Measurements from ENCODE around the gene BCL6. TPM values are rescaled to one million over a fixed set of nuclear protein-coding genes. Genes with fewer than 3 reads are reported as not detected.
A peak's percentile ranks its signal among the peaks of the same experiment; 100 is the strongest.

The BCL6 gene
- 2.5 TPM for total RNA-seq (ENCODE audit: unreplicated experiment)
- long read RNA-seq: 0 reads

- DNase-seq: peak; percentile 80
- peaks cover 11% of the 10 kb centered on the region for H3K9me3 Mint-ChIP-seq (ENCODE audit: unreplicated experiment)
- TF ChIP-seq CTCF (IDR thresholded peaks at IDR 0.05; ENCODE audit: partially characterized antibody, unreplicated experiment): no peak
- peaks cover 18% of the 10 kb centered on the region for H3K27me3 Mint-ChIP-seq (ENCODE audit: unreplicated experiment)
- H3K4me3 Mint-ChIP-seq (ENCODE audit: unreplicated experiment): peak within 1 kb of the TSS; percentile 99
- no peaks in the 10 kb centered on the region for H3K36me3 Mint-ChIP-seq (ENCODE audit: unreplicated experiment)
- peak within 1 kb of the TSS; percentile 100 for H3K27ac Mint-ChIP-seq (ENCODE audit: unreplicated experiment)
- peaks cover 25% of the 10 kb centered on the region for H3K4me1 Mint-ChIP-seq (ENCODE audit: low read depth, unreplicated experiment)
Measured at GRCh38 chr3:187745201-187746058, at the start of gene BCL6. Gene BCL6, minus strand, starts transcription at chr3:187745468. Its CDS starts 11,775 bp downstream, at chr3:187733693.

- Mint-ChIP-seq H3K36me3 (ENCODE audit: unreplicated experiment) (peaks cover 4% of the 10 kb centered on the region), H3K4me3 (ENCODE audit: unreplicated experiment) (no peak overlapping the region), H3K27me3 (ENCODE audit: unreplicated experiment) (no peaks in the 10 kb centered on the region), H3K9me3 (ENCODE audit: unreplicated experiment) (peaks cover 1% of the 10 kb centered on the region), H3K27ac (ENCODE audit: unreplicated experiment) (no peak overlapping the region), H3K4me1 (ENCODE audit: low read depth, unreplicated experiment) (no peaks in the 10 kb centered on the region)
- DNase-seq: no peak
- TF ChIP-seq CTCF (IDR thresholded peaks at IDR 0.05; ENCODE audit: partially characterized antibody, unreplicated experiment): no peak
Measured at GRCh38 chr3:187794731-187795130, 49.5 kb upstream of the BCL6 start.

- no peak overlapping the region for H3K27ac Mint-ChIP-seq (ENCODE audit: unreplicated experiment)
Measured at GRCh38 chr3:187793618-187794017, 48.4 kb upstream of the BCL6 start.

GRCh38 chr3:187792521-187792920 lies 47.3 kb upstream of the BCL6 start:
- TF ChIP-seq CTCF (IDR thresholded peaks at IDR 0.05; ENCODE audit: partially characterized antibody, unreplicated experiment): no peak
- Mint-ChIP-seq H3K27ac (ENCODE audit: unreplicated experiment) (no peak overlapping the region), H3K36me3 (ENCODE audit: unreplicated experiment) (peaks cover 4% of the 10 kb centered on the region), H3K4me3 (ENCODE audit: unreplicated experiment) (no peak overlapping the region), H3K27me3 (ENCODE audit: unreplicated experiment) (no peaks in the 10 kb centered on the region), H3K9me3 (ENCODE audit: unreplicated experiment) (peaks cover 1% of the 10 kb centered on the region), H3K4me1 (ENCODE audit: low read depth, unreplicated experiment) (no peaks in the 10 kb centered on the region)
- DNase-seq: no peak

More at GRCh38 chr3:187793618-187794017, 48.4 kb upstream of the BCL6 start:
- H3K27me3 Mint-ChIP-seq (ENCODE audit: unreplicated experiment): no peaks in the 10 kb centered on the region
- H3K36me3 Mint-ChIP-seq (ENCODE audit: unreplicated experiment): peaks cover 4% of the 10 kb centered on the region
- peaks cover 1% of the 10 kb centered on the region for H3K9me3 Mint-ChIP-seq (ENCODE audit: unreplicated experiment)
- no peak overlapping the region for H3K4me3 Mint-ChIP-seq (ENCODE audit: unreplicated experiment)
- no peak for DNase-seq
- no peaks in the 10 kb centered on the region for H3K4me1 Mint-ChIP-seq (ENCODE audit: low read depth, unreplicated experiment)
- no peak for TF ChIP-seq CTCF (IDR thresholded peaks at IDR 0.05; ENCODE audit: partially characterized antibody, unreplicated experiment)

- no peak for DNase-seq
Measured at GRCh38 chr3:187789872-187790271, 44.6 kb upstream of the BCL6 start.

More at GRCh38 chr3:187789872-187790271, 44.6 kb upstream of the BCL6 start:
- TF ChIP-seq CTCF (IDR thresholded peaks at IDR 0.05; ENCODE audit: partially characterized antibody, unreplicated experiment): no peak
- Mint-ChIP-seq H3K4me3 (ENCODE audit: unreplicated experiment) (no peak overlapping the region), H3K4me1 (ENCODE audit: low read depth, unreplicated experiment) (no peaks in the 10 kb centered on the region), H3K27me3 (ENCODE audit: unreplicated experiment) (no peaks in the 10 kb centered on the region), H3K27ac (ENCODE audit: unreplicated experiment) (no peak overlapping the region), H3K9me3 (ENCODE audit: unreplicated experiment) (peaks cover 1% of the 10 kb centered on the region), H3K36me3 (ENCODE audit: unreplicated experiment) (peaks cover 4% of the 10 kb centered on the region)
